ENCODE data around the gene CIB4. TPM values are rescaled to one million over a fixed set of nuclear protein-coding genes. Genes with fewer than 3 reads are reported as not detected.

The CIB4 gene
- total and polyA plus RNA-seq, 9 of the 15 experiments (the other 6 are each of a cell fraction or from before 2014, with no cell fraction given) = not detected

DNA sequence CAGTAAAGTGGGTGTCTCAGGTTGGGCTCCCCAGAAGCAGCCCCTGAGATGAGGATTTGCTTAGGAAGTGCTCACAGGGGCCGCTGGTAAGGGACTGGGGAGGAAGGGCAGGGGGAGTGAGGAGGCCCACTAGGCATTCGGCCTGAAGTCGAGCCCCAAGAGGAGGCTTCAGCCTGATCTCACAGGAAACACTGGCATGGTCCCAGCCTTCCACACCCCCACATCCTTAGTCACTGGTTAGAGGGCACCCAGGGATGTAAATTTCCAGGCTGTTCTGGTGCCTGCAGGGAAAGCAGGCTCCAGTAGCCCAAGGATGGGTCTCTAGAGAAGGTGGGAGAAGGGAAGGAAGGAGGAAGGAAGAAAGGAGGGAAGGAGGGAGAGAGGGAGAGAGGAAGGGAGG is 29.0 kb upstream of the CIB4 start:
- Histone ChIP-seq H3K4me3 (no peak overlapping the region), H3K4me1 (replicated peaks in 1 of 2; ENCODE audit: control insufficient read depth in 2 of 2, insufficient read depth in 2 of 2, low read length in 2 of 2) (no peaks in the 10 kb centered on the region), H3K27ac (ENCODE audit: extremely low read depth, low read depth, low read length) (no peak overlapping the region), H3K79me2 (ENCODE audit: control insufficient read depth, insufficient read depth, low read length) (no peaks in the 10 kb centered on the region), H3K9me1 (ENCODE audit: control insufficient read depth, insufficient read depth, low read length) (no peaks in the 10 kb centered on the region), H3K4me2 (ENCODE audit: insufficient read depth, low read length) (no peak overlapping the region), H3K9ac (ENCODE audit: insufficient read depth in 1 of 2, low read depth in 2 of 2, low read length in 2 of 2) (no peak overlapping the region), H3K27me3 (ENCODE audit: control insufficient read depth in 2 of 2, insufficient read depth in 2 of 2, low read length in 2 of 2) (peaks cover 10 to 43% of the 10 kb centered on the region in 2 experiments; a peak in 4 of 5 replicates), H2AFZ (ENCODE audit: low read depth, low read length) (no peak overlapping the region), H3K9me3 (replicated peaks; ENCODE audit: control insufficient read depth, insufficient read depth, low read depth, low read length) (no peaks in the 10 kb centered on the region), H3K36me3 (ENCODE audit: control insufficient read depth, insufficient read depth, low read length) (no peaks in the 10 kb centered on the region), H4K20me1 (replicated peaks; ENCODE audit: control insufficient read depth, insufficient read depth, low read length) (no peaks in the 10 kb centered on the region)
- intact Hi-C loops (cut with micrococcal nuclease) (no loop called here), in situ Hi-C loops (cut with MboI) (no loop called here)
- 0% methylated on average over 2 of the region's 3 CpGs for WGBS (ENCODE audit: insufficient coverage, low coverage, missing lambda C conversion rate)
- TF ChIP-seq U2AF1 (optimal IDR thresholded peaks at IDR 0.05; ENCODE audit: low read depth, low read length) = no peak
- no peak for TF ChIP-seq ZNF311 (CRISPR knock-in tag; IDR thresholded peaks at IDR 0.05)
- TF ChIP-seq PYGO2 (tag; IDR thresholded peaks at IDR 0.05) = no peak
- no peak for TF ChIP-seq ZNF707 (CRISPR knock-in tag; conservative IDR thresholded peaks at IDR 0.05)
- no peak for TF ChIP-seq GABPB1 (CRISPR knock-in tag; IDR thresholded peaks at IDR 0.05)
- no peak for TF ChIP-seq PHB (CRISPR knock-in tag; IDR thresholded peaks at IDR 0.05)
- no peak for TF ChIP-seq TCF7L2 (IDR thresholded peaks at IDR 0.05; ENCODE audit: low read depth, low read length)
- TF ChIP-seq CCNT2 (IDR thresholded peaks at IDR 0.05; ENCODE audit: borderline replicate concordance, extremely low read depth, insufficient read length, low read depth, low read length) = no peak
- no peak for TF ChIP-seq CSDE1 (IDR thresholded peaks at IDR 0.05)
- no peak for TF ChIP-seq ZNF695 (CRISPR knock-in tag; IDR thresholded peaks at IDR 0.05)
- no peak for TF ChIP-seq TEAD2 (tag; IDR thresholded peaks at IDR 0.05)
- no peak for TF ChIP-seq ATF7 (IDR thresholded peaks at IDR 0.05)
- TF ChIP-seq ZBTB8A (IDR thresholded peaks at IDR 0.05; ENCODE audit: partially characterized antibody) = no peak
- ATAC-seq (no peak), FAIRE-seq (no peak), DNase-seq (ENCODE audit: extremely low read depth in 1 of 4, low spot score in 3 of 4) (no peak)
- ChIA-PET CTCF (ENCODE audit: low intra/inter-chr PET ratio) (no interaction called here), POLR2A (no interaction called here)
- no TSS peak for BruUV-seq (replicated peaks)
